Uterus (tissue), 4 donors: ENCODE data around the gene PAGR1. TPM values are rescaled to one million over a fixed set of nuclear protein-coding genes. Genes with fewer than 3 reads are reported as not detected.
"Not testable (repeated sequence)": the region's sequence is repeated elsewhere in the genome, so short reads cannot be mapped to it uniquely, and the experiment has no call there.

Experiments used
- DNase-seq, 2 donors: peaks; one replicate each; pipeline ENCODE4 v3.0.0-alpha.2; 2019 to 2020
- H3K27ac ChIP-seq, 2 donors: fragments of 200-600 bp; sonication (generic); 1 replicate in 1 of 2; 2 replicates in 1 of 2; pipeline ENCODE4 v1.5.1; 2016 to 2018
- H3K27me3 ChIP-seq, 2 donors: fragments of 200-600 bp; sonication (generic); one replicate each; pipeline ENCODE4 v1.5.1; 2018 to 2019; ENCODE audit warnings: control low read depth in 1 of 2
- H3K36me3 ChIP-seq, 2 donors: fragments of 200-600 bp; sonication (generic); one replicate each; pipeline ENCODE4 v1.5.1; 2019; ENCODE audit warnings: control low read depth in 1 of 2
- H3K4me1 ChIP-seq, 2 donors: fragments of 200-600 bp; sonication (generic); one replicate each; pipeline ENCODE4 v1.5.1; 2018 to 2019; ENCODE audit warnings: control low read depth in 1 of 2
- H3K4me3 ChIP-seq, 2 donors: fragments of 200-600 bp; sonication (generic); 1 replicate in 1 of 2; 2 replicates in 1 of 2; pipeline ENCODE4 v1.5.1; 2018 to 2019; ENCODE audit warnings: mild to moderate bottlenecking in 1 of 2
- H3K9me3 ChIP-seq, 2 donors: fragments of 200-600 bp; sonication (generic); one replicate each; pipeline ENCODE4 v1.5.1; 2019; ENCODE audit warnings: control low read depth in 1 of 2
- CTCF ChIP-seq, 4 experiments: fragments of 200-600 bp in 2 of 4; fragments of 450-650 bp in 2 of 4; sonication (generic) in 2 of 4; IDR thresholded peaks; one replicate each; pipeline ENCODE4 v1.5.1; 2016 to 2019; ENCODE audit warnings: antibody characterized with exemption in 4 of 4, mild to moderate bottlenecking in 2 of 4, moderate library complexity in 1 of 4
- POLR2A ChIP-seq, 2 donors: fragments of 450-650 bp; IDR thresholded peaks; one replicate each; pipeline ENCODE4 v1.6.1; 2016; ENCODE audit warnings: antibody characterized with exemption in 2 of 2, mild to moderate bottlenecking in 1 of 2, moderate library complexity in 1 of 2
- intact Hi-C: fragments of 100-400 bp; cut with DNase I; formaldehyde crosslinking; loops from one replicate; pipeline ENCODE4 v1.15.1; 2023; ENCODE audit warnings: low total_unique reads
- total RNA-seq, 4 donors: library from RNA; depleted of rRNA in 3 of 4; stranded (reverse); fragments of >200 nt in 3 of 4; gene quantifications; one replicate each; pipeline versions ENCODE4 v1.1.0 to v1.2.4, GENCODE V29; 2014 to 2023
- donor health status: DM: yes; HTN: yes; CAD: no.

PAGR1 gene
- total RNA-seq, 4 donors from 2014 or later = 36.1 to 85.0 (median 46.9) TPM

- intact Hi-C loops = no loop called here
- H3K9me3 ChIP-seq = no peaks in the 10 kb centered on the region
- peaks cover 0 to 3% of the 10 kb centered on the region in 2 donors for H3K4me1 ChIP-seq
- no peaks in the 10 kb centered on the region for H3K36me3 ChIP-seq
- TF ChIP-seq POLR2A (IDR thresholded peaks at IDR 0.05) = no peak
- TF ChIP-seq CTCF (IDR thresholded peaks at IDR 0.05) = no peak
- H3K27ac ChIP-seq = no peak overlapping the region
- DNase-seq = no peak
- no peak overlapping the region for H3K4me3 ChIP-seq
- H3K27me3 ChIP-seq = no peaks in the 10 kb centered on the region
Measured at GRCh38 chr16:29784157-29784556, 31.8 kb upstream of the PAGR1 start.

- Histone ChIP-seq H3K27me3 (no peaks in the 10 kb centered on the region), H3K4me1 (peaks cover 0 to 3% of the 10 kb centered on the region in 2 donors), H3K27ac (no peak overlapping the region), H3K36me3 (no peaks in the 10 kb centered on the region), H3K4me3 (peak overlapping the region; percentile 9 to 10), H3K9me3 (no peaks in the 10 kb centered on the region)
- intact Hi-C loops = no loop called here
- peak; percentile 61 to 76 for DNase-seq
- TF ChIP-seq POLR2A (IDR thresholded peaks at IDR 0.05) (no peak), CTCF (IDR thresholded peaks at IDR 0.05) (peak; percentile 63 to 93 (median 78))
Measured at GRCh38 chr16:29784901-29785500, 31.0 kb upstream of the PAGR1 start.

GRCh38 chr16:29787155-29787554 lies 28.8 kb upstream of the PAGR1 start:
- DNase-seq, H3K9me3 ChIP-seq, H3K27ac ChIP-seq, H3K27me3 ChIP-seq, intact Hi-C loops, H3K4me3 ChIP-seq, H3K36me3 ChIP-seq: not testable (repeated sequence)
- peaks cover 0 to 11% of the 10 kb centered on the region in 2 donors for H3K4me1 ChIP-seq

- Histone ChIP-seq H3K27ac (peak overlapping the region; percentile 81 to 86), H3K27me3 (no peaks in the 10 kb centered on the region), H3K4me1 (peaks cover 0 to 11% of the 10 kb centered on the region in 2 donors), H3K4me3 (peak overlapping the region; percentile 46 to 59), H3K36me3 (no peaks in the 10 kb centered on the region), H3K9me3 (no peaks in the 10 kb centered on the region)
- DNase-seq = peak in 1 of 2 donors; percentile 22
- TF ChIP-seq CTCF (IDR thresholded peaks at IDR 0.05) (no peak), POLR2A (IDR thresholded peaks at IDR 0.05) (no peak)
- intact Hi-C loops = no loop called here
Measured at GRCh38 chr16:29789775-29790182, 26.2 kb upstream of the PAGR1 start.

- Histone ChIP-seq H3K36me3 (no peaks in the 10 kb centered on the region), H3K4me1 (peaks cover 0 to 8% of the 10 kb centered on the region in 2 donors), H3K27ac (peak within 1 kb of the TSS; percentile 81 to 86), H3K4me3 (peak within 1 kb of the TSS; percentile 59 to 61), H3K9me3 (no peaks in the 10 kb centered on the region), H3K27me3 (no peaks in the 10 kb centered on the region)
- peak; percentile 99 for DNase-seq
- TF ChIP-seq CTCF (IDR thresholded peaks at IDR 0.05) (peak; percentile 73 to 92 (median 88)), POLR2A (IDR thresholded peaks at IDR 0.05) (peak; percentile 69 to 88)
- intact Hi-C loops = no loop called here
Measured at GRCh38 chr16:29790183-29790948, 25.6 kb upstream of the PAGR1 start, which contains the start of gene KIF22. Gene KIF22, plus strand, starts transcription at chr16:29790751. Its CDS starts 9 bp downstream, at chr16:29790760.
